Stimulated activated memory B cell treated with anti-CD40 and anti-IgM and Interleukin-4, amounts not matched to agents 10 μg/mL and 1 μg/mL and 100 μg/mL, for 72 hours (primary cell): ENCODE results near the gene PSTPIP2.

Experiments
- ATAC-seq: fragments of 150-1000 bp; cut with Tn5 transposase; 2 replicates; pipeline ENCODE4 v1.10.0; 2021
- H3K27ac Mint-ChIP-seq: one replicate; pipeline ENCODE4 v1.8.0; 2022; ENCODE audit warnings: mild to moderate bottlenecking, mixed read lengths
- H3K27me3 Mint-ChIP-seq: one replicate; pipeline ENCODE4 v1.8.0; 2022; ENCODE audit warnings: mixed read lengths
- H3K36me3 Mint-ChIP-seq: one replicate; pipeline ENCODE4 v1.8.0; 2022; ENCODE audit warnings: mixed read lengths
- H3K4me1 Mint-ChIP-seq: one replicate; pipeline ENCODE4 v1.8.0; 2022; ENCODE audit warnings: mixed read lengths
- H3K4me3 Mint-ChIP-seq: one replicate; pipeline ENCODE4 v1.8.0; 2022; ENCODE audit warnings: mild to moderate bottlenecking, moderate library complexity, mixed read lengths
- H3K9me3 Mint-ChIP-seq: one replicate; pipeline ENCODE4 v1.8.0; 2022; ENCODE audit warnings: mixed read lengths

Gene PSTPIP2

DNA sequence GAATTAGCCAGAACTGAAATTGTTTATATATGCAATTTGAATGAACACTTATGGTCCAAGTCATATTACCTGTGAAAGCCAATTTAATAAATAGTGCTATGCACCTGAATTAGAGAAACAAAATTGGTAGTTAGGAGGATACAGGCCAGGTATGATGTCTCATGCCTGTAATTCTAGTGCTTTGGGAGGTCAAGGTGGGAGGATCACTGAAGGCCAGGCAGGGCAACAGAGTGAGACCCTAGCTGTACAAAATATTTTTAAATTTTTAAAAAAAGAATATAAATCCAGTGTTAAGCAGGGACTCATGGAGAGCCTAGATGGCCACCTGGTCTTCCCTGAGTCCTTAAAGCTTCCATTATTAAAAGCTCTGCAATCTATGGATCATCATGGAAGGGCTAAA, 7.3 kb upstream of the PSTPIP2 start:
- H3K36me3 Mint-ChIP-seq: peaks cover 43% of the 10 kb centered on the region
- no peak overlapping the region for H3K4me3 Mint-ChIP-seq
- H3K27ac Mint-ChIP-seq: no peak overlapping the region
- H3K27me3 Mint-ChIP-seq: no peaks in the 10 kb centered on the region
- ATAC-seq: no peak
- H3K9me3 Mint-ChIP-seq: no peaks in the 10 kb centered on the region
- H3K4me1 Mint-ChIP-seq: no peaks in the 10 kb centered on the region

DNA sequence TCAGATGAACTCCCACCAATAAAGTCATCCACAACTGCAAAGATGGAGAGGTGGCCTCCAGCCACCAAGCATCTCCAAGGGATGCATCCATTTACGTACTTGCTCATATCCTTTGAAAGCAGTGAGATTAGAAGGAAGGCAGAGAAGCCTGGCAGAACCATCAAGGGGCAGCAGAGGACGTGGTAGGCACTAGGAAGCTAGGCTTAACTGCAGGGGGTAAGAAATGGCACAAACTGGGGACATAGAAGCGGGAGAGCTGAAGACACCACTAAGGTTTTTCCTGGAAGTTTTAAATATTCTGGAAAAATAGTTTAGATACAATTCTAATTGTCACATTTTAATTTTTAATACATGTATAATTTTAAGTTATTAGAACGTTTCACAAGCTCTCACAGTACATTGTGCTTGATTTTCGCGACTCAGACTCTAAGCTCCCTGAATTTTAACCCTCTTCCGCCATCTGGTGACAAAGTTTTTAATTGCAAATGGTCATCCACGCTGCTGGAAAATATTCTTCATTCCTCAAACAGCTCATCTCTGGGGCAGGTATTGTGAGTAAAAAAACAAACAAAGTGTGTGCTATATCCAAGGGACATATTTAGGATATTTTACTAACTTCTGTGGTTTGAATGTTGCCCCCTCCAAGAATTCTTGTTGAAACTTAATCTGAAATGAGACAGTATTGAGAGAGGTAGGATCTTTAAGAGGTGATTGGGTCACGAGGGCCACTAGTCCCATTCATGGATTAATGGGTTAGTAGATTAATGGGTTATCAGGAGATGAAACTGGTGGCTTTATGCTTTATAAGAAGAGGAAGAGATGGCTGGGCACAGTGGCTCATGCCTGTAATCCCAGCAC, 1.6 kb upstream of the PSTPIP2 start:
- Mint-ChIP-seq H3K9me3 (no peaks in the 10 kb centered on the region), H3K27me3 (peaks cover 21% of the 10 kb centered on the region), H3K4me1 (peaks cover 28% of the 10 kb centered on the region), H3K27ac (no peak overlapping the region), H3K4me3 (no peak overlapping the region), H3K36me3 (no peaks in the 10 kb centered on the region)
- ATAC-seq: peak; percentile 53

DNA sequence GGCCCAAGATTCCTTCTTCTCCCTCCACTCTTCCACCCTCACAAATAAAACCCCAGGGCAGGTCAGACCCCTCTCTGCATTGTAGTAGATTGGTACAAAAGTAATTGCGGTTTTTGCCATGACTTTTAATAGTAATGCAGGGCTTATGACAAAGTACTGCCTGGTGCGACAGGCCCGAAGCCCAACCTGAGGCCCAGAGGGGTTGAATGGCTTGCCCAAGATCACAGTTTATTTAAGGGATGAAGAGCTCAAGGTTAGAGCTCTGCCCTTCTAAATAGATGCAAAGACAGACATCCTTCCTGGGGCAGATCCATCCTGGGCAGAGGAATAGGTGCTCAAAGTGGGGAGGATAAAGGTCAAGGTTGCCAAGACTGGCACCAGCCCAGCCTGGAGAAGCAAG, 899 bp upstream of the PSTPIP2 start:
- Mint-ChIP-seq H3K36me3 (no peaks in the 10 kb centered on the region), H3K9me3 (no peaks in the 10 kb centered on the region), H3K4me1 (peaks cover 28% of the 10 kb centered on the region), H3K4me3 (no peak overlapping the region), H3K27me3 (peaks cover 21% of the 10 kb centered on the region), H3K27ac (no peak overlapping the region)
- no peak for ATAC-seq

DNA sequence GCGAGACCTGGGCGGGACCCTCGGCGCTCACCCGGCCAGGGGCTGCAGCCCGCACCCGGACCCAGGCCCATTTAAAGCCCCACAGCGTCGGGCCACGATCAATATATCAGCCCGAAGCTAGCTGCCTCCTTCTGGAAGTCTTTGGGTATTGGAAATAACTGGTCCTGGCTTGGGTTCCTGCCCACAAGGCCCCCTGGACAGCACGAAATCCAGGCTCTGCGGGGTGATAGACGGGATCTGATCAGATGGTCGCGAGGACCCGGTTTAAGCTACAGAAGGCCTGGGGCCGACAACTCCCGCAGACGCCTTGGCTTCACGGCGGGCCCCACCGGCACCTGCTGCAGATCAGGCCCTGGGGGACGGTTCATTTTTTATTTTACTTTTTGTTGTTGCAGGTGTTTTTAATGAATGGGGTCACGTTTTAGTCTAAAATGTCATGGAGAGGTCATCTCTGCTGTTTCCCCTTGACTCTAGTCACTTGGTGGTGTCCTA, 362 bp upstream of the PSTPIP2 start:
- ATAC-seq: no peak
- Mint-ChIP-seq H3K9me3 (no peaks in the 10 kb centered on the region), H3K27me3 (peaks cover 21% of the 10 kb centered on the region)

DNA sequence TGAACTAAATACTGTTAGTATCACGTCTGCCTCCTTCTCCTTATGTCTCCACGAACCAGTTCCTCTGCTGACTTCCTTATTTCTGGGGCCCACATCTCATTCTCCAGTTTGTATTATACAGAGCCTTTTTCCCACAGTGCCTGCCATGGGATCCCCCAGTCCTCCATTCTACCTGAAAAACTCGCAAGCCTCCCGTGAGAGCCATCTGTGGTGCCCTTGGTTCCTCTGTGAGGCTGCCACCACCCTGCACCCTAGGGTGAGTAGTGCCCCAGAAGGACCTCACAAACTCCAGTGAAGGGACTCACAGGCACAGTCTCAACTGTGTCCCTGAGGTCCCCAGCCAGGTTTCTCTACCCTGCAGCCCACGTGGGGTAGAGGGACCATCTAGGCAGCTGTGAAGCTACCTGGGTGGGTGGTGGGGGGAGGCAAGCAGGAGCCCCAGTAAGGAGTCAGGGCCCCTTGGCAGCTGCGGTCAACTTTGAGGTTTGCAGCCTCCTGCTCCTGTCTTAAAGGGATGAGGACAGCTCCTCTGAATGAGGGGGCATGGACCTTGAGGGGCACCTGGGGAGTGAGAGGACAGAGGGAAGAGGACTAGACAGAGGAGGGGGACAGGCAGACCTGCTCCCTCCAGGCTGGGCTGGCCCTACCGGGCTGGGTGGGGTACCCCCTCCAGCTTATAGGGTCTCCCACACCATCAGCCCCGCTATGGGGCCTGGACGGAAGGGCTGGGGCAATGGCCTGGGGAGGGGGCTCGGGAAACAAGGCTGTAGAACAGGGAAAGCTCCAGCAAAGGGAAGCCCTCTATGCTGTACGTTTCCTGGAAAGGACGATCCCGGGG, 1.0 kb downstream of the PSTPIP2 start:
- Mint-ChIP-seq H3K4me3 (peak overlapping the region; percentile 69), H3K9me3 (no peaks in the 10 kb centered on the region), H3K27me3 (peaks cover 21% of the 10 kb centered on the region), H3K4me1 (peaks cover 28% of the 10 kb centered on the region), H3K27ac (peak overlapping the region; percentile 0), H3K36me3 (no peaks in the 10 kb centered on the region)
- ATAC-seq: peak; percentile 66

More for the DNA sequence above, 362 bp upstream of the PSTPIP2 start:
- Mint-ChIP-seq H3K4me1 (peaks cover 28% of the 10 kb centered on the region), H3K4me3 (peak overlapping the region; percentile 76), H3K36me3 (no peaks in the 10 kb centered on the region), H3K27ac (no peak overlapping the region)

DNA sequence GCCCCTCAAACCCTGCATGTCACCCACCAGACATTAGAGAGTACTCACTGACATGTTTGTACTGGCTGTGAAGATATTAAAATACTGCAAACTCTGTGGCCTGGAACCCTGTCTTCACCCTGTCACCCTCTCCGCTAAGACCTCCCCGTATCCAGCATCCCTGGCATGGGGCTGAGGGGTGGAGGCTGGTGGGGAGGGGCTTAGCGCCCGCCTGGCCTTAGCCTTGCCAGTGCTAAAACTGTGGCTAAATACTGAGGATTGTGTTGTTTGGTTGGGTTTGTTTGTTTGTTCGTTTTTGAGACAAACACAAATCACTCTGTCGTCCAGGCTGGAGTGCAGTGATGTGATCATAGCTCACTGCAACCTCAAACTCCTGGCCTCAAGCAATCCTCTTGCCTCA, 1.8 kb downstream of the PSTPIP2 start:
- Mint-ChIP-seq H3K36me3 (no peaks in the 10 kb centered on the region), H3K4me3 (no peak overlapping the region), H3K27me3 (peaks cover 21% of the 10 kb centered on the region), H3K9me3 (no peaks in the 10 kb centered on the region), H3K4me1 (peaks cover 28% of the 10 kb centered on the region), H3K27ac (no peak overlapping the region)
- no peak for ATAC-seq

DNA sequence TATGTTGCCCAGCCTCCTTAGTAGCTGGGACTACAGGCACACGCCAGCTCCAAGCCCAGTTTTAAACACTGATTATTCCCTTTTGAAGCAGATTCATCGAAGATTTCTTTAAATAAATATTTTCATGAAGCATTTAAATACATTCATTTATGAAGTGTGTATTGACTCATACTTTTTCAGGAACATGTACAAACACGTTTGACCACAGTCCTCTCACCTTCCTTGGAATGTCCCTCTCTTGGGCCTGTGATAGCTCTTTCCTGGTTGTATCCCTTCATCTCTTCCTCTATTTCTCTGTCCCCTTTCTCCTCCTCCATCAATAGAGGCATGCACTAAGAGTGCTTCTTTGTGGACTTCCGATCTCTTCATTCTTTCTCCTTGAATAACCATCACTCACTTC, 2.5 kb downstream of the PSTPIP2 start:
- peaks cover 21% of the 10 kb centered on the region for H3K27me3 Mint-ChIP-seq
- no peaks in the 10 kb centered on the region for H3K9me3 Mint-ChIP-seq
- H3K4me1 Mint-ChIP-seq: peaks cover 28% of the 10 kb centered on the region
- no peak overlapping the region for H3K27ac Mint-ChIP-seq
- no peak for ATAC-seq
- no peaks in the 10 kb centered on the region for H3K36me3 Mint-ChIP-seq
- H3K4me3 Mint-ChIP-seq: no peak overlapping the region

DNA sequence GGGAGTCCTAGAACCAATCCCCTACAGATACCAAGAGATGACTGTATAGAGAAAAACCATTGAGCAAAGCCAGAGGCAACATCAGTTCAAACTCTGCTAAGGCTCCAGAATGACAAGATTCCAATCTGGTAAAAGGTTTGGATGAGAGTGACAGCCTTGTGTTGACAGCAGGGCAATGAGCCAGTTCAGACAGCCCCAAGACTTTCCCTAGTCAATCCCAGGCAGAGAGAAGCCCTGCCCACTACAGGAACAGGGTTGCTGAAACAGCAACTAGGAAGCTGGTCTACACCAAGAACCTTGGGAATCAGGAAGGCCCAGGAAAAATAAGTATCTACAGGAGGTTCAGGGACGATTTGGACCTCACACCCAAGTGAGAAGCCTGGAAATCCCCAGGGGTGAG, 3.3 kb downstream of the PSTPIP2 start:
- no peaks in the 10 kb centered on the region for H3K36me3 Mint-ChIP-seq
- H3K4me3 Mint-ChIP-seq: no peak overlapping the region
- ATAC-seq: no peak
- H3K4me1 Mint-ChIP-seq: peaks cover 25% of the 10 kb centered on the region
- no peak overlapping the region for H3K27ac Mint-ChIP-seq
- H3K27me3 Mint-ChIP-seq: peaks cover 21% of the 10 kb centered on the region
- no peaks in the 10 kb centered on the region for H3K9me3 Mint-ChIP-seq

DNA sequence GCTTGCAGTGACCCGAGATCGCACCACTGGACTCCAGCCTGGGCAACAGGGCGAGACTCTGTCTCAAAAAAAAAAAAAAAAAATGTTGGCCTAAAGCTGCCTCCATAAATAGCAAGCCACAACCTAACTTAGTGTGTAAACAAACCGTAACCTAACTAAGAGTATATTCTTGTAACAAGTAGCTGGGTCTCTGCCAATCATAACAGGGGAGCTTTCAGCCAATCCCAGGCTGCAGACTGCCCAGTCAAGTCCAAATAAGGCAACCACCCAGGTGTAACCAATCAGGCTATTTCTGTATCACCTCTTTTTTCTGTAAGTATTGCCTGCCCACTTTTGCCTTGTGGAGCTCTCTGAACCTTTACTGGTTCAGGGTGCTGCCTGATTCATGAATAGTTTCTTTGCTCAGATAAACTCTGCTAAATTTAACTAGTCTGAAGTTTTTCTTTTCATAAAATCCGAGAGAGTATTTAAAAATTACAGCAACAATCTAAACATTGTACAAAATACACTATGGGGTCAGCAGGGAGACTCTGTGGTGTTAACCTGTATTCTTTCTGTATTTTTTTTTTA, 4.5 kb downstream of the PSTPIP2 start:
- no peak overlapping the region for H3K27ac Mint-ChIP-seq
- H3K9me3 Mint-ChIP-seq: no peaks in the 10 kb centered on the region
- H3K4me3 Mint-ChIP-seq: no peak overlapping the region
- peaks cover 13% of the 10 kb centered on the region for H3K4me1 Mint-ChIP-seq
- ATAC-seq: no peak
- H3K36me3 Mint-ChIP-seq: no peaks in the 10 kb centered on the region
- peaks cover 21% of the 10 kb centered on the region for H3K27me3 Mint-ChIP-seq

DNA sequence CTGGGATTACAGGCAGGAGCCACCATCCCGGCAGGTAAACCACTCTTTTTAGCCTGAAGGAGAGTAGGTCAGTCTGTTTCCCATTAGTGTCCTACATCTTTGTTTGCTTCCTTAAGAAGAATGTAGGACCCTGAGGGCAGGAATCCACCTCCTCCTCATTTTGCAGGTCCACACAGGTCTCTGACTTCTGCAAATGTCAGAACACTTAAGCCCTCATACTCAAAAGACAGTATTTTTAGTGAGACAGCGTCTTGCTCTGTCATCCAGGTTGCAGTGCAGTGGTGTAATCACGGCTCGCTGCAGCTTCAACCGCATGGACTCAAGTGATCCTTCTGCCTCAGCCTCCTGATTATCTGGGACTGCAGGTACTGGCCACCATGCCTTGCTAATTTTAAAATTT, 9.3 kb downstream of the PSTPIP2 start:
- Mint-ChIP-seq H3K27me3 (no peaks in the 10 kb centered on the region), H3K9me3 (no peaks in the 10 kb centered on the region)

DNA sequence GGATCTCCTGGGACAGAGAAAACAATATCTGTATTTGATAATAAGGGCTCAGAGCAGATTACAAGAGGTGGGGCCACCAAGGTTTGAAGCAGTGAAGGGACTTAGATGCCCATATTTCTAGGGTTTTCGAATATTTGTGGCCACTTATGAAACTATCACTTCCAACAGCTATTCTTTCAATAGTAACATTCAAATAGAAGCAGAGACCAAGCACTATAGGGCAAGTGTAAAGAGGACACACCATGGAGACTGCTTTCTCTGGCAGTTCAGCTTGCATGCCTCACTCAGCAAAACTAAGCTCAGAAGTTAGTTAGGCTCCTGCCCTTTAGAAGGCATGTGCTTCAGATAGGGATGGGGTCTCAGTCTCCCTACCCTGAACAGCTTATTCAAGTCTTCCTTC, 10.3 kb downstream of the PSTPIP2 start:
- H3K36me3 Mint-ChIP-seq: no peaks in the 10 kb centered on the region
- H3K27ac Mint-ChIP-seq: no peak overlapping the region
- no peaks in the 10 kb centered on the region for H3K4me1 Mint-ChIP-seq
- H3K9me3 Mint-ChIP-seq: no peaks in the 10 kb centered on the region
- ATAC-seq: no peak
- H3K4me3 Mint-ChIP-seq: no peak overlapping the region
- no peaks in the 10 kb centered on the region for H3K27me3 Mint-ChIP-seq

More for the DNA sequence above, 9.3 kb downstream of the PSTPIP2 start:
- no peak for ATAC-seq
- Mint-ChIP-seq H3K27ac (no peak overlapping the region), H3K4me3 (no peak overlapping the region), H3K4me1 (no peaks in the 10 kb centered on the region), H3K36me3 (no peaks in the 10 kb centered on the region)

DNA sequence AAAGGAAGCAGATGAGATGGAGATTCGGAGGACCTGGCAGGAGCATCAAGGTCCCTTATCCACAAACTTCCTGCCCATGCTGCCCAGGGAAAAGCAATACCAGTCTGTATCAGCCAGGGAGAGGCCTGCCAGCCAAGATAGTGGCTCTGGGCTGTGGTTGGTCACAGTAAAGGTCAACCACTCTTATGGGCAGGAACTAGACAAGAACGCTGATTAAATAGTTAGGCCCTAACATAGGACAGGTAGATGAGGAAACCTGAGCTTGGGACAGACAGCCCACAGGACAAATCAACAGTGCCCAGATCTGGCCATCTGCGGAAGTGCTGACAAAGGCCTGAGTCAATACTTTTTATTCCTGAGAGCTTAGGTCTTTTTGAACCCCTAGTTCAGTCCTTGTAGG, 10.7 kb downstream of the PSTPIP2 start:
- ATAC-seq: no peak
- no peaks in the 10 kb centered on the region for H3K36me3 Mint-ChIP-seq
- H3K4me3 Mint-ChIP-seq: no peak overlapping the region
- H3K9me3 Mint-ChIP-seq: no peaks in the 10 kb centered on the region
- no peak overlapping the region for H3K27ac Mint-ChIP-seq
- no peaks in the 10 kb centered on the region for H3K4me1 Mint-ChIP-seq
- no peaks in the 10 kb centered on the region for H3K27me3 Mint-ChIP-seq

DNA sequence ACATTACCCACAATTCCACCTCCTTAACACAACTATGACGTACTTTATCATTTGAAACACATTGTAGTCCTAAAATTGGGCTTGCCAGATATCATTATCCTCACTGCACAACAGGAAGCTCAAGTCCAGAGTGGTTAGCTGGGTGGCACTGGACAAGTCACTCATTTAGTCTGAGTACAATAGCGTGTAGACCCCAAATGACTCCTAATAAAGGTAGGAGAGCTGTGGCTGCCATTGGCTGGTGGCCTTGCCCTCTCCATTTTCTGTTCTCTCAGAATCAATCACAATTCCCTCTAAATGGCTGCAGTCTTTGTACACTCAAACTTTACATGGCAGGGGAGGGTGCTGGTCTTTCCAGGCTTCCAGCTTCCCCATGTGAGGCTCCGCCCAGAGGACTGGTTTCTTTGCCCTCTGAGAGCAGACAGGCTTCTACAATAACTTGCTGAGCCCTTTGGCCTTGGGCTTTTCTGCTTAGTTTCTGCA, 11.7 kb downstream of the PSTPIP2 start:
- H3K9me3 Mint-ChIP-seq: no peaks in the 10 kb centered on the region
- no peak for ATAC-seq
- H3K27me3 Mint-ChIP-seq: no peaks in the 10 kb centered on the region
- H3K27ac Mint-ChIP-seq: no peak overlapping the region
- no peak overlapping the region for H3K4me3 Mint-ChIP-seq
- no peaks in the 10 kb centered on the region for H3K36me3 Mint-ChIP-seq
- H3K4me1 Mint-ChIP-seq: no peaks in the 10 kb centered on the region

DNA sequence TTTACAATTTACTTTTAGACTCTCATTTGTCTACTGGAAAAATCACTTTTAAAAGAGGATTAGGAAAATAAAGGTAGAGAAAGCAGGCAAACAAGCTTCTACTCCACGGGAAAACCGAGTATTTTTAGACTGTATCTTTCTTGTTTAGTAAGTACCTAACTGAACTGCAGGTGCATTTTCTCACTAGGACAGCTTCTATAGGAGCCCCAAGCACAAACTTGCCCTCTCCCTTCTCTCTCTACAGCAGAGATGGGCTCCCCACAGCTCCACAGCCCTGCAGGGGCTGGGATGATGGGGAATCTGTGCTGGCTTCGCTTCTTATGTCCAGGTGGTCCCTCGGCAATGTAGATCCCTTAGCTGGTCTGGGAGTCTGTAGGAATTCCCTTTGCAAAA, 16.2 kb downstream of the PSTPIP2 start:
- H3K27me3 Mint-ChIP-seq: no peaks in the 10 kb centered on the region
- no peak overlapping the region for H3K4me3 Mint-ChIP-seq
- H3K9me3 Mint-ChIP-seq: no peaks in the 10 kb centered on the region
- no peaks in the 10 kb centered on the region for H3K4me1 Mint-ChIP-seq
- ATAC-seq: no peak
- H3K36me3 Mint-ChIP-seq: no peaks in the 10 kb centered on the region
- no peak overlapping the region for H3K27ac Mint-ChIP-seq
